Raji (cell line): ENCODE measurements around the gene PFKP.

ENCODE experiments used
- POLR2A ChIP-seq: IDR thresholded peaks from 2 replicates; pipeline ENCODE4 v1.6.1; 2011; ENCODE audit warnings: low read depth, low read length, control low read depth; ENCODE audit not compliant: insufficient read depth

PFKP gene

DNA sequence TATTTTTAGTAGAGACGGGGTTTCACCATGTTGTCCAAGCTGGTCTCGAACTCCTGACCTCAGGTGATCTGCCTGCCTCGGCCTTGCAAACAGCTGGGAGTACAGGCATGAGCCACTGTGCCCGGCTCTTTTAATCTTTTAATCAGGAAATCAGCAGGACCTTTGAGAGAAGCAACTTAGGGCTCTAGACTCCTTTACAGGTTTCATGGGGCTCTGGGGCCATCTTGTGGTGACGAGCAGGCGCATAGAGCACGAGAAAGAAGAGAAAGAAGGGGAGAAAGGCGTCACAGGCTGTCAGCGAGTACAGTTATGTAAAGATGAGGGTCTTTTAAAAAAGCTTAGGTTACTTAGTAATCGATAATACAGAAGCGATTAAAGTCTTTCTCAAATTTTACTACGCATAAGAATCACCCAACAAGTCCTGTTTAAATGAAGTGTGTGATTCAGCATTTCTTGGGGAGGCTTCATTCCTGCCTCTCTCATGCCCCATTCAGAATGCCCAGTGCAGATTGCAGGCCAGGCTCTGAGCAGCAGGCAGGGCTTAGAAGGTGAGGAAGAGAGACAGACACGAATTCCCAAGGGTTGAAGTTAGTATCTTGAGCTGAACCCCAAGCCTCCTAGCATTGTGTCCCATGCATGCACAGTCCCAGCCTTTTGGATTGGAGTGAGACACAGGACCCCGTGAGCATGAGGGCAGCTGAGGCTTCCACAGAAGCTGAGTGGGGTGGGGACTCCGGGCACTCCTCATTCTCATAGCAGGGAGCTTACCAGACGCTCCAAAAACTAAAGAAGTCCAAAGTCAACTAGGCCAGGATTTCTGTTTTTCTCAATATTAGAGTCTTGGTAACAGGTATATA lies 23.6 kb upstream of the PFKP start:
- no peak for TF ChIP-seq POLR2A

DNA sequence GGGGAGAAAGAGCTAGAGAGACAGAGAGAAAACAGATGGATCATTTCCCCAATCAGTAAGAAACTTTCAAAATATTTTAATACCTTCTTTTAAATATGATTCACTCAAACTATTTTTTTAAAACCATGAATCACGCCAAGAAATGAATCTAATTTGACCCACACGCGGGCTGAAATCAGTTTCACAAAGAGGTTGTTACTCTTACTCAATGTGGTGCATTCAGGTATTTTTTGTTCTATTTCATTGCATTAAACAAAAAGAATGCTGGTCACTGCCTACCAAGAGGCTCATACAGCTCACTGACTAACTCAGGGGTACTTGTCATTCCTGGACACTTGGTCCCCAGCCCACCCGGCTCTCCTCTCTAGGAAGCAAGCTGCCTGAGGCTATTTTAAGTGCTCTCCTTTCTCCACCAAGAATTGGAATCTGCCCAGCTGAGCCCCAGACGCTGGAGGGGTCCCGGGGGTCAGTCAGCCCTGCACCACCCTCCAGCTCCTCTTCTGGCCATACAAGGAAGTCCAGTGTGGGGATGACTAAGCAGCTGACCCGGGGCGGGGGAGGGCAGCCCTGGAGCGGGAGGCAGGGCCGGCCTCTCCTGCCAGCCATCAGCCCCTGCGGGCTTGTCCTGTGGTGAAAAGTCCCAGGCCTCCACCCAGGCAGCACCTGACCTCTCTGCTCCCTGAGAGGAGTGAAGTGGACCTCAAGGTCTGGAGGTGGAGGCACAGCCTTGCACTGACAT lies 21.7 kb upstream of the PFKP start:
- TF ChIP-seq POLR2A: no peak

DNA sequence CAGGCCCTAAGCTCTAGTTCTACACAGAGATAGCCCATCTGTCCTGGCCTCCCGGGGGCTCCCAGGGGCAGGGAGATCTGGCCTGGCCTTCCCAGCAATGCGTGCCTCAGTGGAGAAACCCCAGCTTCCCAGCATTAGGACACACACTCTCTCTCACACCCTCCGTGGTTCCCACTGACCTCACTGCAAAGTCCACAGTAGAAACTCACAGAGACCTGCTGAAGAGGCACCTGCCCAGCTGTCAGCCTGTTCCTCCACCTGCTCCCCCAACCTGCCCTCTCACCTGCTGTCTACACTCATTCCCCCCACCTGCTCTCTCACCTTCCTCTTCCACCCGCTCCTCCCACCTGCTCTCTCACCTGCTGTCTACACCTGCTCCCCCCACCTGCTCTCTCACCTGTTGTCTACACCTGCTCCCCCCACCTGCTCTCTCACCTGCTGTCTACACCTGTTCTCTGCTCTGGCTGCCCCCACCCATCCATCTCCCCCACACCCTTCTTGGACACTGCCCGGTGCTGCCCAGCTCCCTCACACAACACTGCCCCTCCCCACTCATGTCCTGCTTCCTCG lies 21.1 kb upstream of the PFKP start:
- TF ChIP-seq POLR2A: no peak

DNA sequence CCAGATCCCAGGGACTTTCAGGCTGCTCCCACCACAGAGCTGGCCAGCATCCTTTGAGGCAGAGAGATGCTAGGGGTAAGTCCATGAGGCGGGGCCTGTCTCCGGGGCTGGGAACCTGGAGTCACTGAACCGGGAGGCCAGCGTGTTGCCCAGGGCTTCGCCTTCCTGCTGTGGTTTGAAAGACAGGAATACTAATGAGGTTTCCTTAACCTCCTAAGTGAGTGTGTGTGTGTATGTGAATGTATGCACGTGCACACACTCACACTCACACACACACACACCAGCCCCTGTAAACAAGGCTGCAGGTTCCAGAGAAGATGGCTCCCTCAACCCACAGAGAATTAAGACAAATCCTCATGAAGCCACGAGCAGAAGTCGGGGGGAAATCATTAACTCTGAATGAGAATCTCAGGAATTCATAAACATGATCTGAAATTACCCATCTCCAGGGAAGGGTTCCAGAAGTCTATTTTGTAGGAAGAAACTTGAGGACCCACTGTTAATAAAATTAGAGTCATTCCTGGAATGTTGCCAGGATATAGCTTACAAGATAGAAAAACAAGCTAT lies 20.3 kb upstream of the PFKP start:
- TF ChIP-seq POLR2A: no peak

DNA sequence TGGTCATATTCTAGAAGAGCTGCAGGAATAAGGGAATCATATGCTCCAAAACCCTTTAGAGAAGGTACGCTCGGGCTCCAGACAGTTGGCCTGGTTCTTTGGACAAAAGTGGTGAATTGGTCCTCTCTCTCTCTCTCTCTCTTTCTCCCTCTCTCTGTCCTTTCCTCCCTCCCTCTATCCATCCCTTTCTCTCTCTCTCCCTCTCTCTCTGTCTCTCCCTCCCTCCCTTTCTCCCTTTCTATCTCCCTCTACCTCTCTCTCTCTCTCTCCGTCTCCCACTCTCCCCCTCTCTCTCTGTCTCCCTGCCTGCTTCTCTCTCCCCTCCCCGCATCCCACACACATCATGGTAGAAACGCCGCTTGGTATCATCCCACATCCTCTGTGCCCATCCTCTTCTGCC lies 19.8 kb upstream of the PFKP start:
- TF ChIP-seq POLR2A: no peak

DNA sequence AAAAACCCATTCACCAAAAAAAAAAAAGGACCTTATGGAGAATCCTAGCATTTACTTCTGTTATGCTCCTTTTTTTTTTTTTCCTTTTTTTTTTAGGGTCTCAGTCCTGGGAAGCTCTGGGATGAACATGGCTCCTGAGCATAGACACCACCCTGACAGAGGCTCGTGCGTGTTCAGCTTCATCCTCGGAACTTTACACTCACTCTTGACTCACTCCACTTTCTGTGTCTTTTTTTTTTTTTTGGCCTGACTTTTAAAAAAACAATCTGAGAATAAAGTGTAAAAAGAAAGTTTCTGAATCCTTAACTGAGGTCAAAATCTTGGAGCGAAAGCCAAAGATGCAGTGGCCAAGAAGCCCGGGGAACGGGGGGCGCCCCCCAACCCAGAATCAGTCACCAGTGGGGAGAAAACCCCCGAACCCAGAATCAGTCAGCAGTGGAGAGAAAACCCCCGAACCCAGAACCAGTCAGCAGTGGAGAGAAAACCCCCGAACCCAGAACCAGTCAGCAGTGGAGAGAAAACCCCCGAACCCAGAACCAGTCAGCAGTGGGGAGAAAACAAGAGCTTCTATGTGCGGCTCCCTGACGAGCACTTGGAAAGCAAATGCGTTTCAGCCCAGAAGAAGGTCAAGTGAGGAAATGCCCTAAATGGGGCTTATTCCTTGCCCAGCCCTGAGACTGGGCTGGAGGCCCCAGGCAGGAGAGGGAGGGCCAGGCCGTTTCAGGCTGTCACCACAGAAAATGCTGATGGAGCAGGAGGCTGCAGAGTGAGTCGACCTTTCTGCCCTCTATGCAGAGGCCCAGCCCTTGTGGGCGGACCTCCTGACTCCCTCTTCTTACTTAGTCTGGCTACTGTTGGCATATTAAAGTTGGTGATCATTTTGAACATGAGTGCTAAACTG lies 19.0 kb upstream of the PFKP start:
- no peak for TF ChIP-seq POLR2A

DNA sequence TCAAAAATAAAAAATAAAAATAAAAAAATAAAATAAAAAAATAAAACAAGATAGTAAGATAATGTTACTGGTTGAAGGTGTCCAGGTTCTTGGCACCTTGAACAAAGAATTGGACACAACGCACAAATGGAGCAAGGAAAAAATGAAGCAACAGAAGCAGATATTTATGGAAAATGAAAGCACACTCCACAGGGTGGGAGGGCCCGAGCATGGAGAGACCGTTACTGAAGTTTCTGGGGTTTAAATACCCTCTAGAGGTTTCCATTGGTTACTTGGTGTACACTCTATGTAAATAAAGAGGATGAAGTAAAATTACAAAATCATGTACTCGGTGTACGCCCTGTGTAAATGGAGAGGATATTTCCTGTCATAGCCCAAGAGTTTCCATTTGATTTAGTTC lies 15.7 kb upstream of the PFKP start:
- TF ChIP-seq POLR2A: no peak

DNA sequence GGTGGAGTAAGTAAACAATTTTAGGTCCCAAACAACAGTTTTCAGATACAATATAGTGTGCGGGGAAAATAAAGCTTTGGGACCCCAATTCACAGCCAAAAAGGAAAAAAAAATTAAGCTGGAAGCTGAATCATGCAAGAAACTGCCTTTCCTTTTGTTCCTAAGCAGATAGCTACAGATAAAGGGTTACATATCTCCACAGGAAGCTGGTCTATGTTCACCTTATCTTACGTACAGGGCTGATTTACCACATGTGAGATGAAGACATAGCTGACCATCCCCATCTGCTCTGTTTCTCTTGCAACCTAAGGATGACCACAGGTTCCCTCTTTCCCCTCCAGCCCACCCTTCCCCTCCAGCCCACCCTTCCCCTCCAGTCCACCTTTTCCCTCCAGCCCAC lies 14.2 kb upstream of the PFKP start:
- no peak for TF ChIP-seq POLR2A

DNA sequence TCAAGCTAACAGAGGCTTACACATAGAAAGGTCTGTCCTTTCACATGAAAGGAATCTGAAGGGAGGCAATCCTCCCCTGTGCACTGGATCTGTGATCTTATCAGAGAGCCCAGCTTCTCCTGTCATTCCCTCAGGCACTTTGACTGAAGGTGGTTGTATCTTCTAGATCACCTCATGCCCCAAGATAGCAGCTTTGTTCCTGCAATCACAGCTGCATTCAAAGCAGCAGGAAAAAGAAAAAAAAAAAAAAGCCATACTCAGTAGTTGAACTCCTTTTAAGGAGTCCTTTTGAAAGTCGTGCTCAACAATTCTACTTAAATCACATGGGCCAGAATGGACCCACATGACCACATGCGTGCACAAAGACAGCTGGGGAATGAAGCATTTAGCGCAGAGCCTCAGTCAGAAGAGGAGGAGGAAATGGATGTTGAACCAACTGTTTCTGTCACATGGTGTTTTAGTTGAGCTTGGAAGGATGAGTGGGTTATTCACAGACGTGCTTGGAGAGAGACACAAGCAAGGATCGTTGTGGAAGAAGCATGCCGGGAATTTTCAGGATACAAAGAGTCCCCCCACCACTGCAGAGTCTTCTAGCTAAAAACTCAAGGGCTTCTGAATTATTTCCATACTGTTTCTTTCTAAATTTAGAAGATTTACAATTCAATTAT lies 13.0 kb upstream of the PFKP start:
- no peak for TF ChIP-seq POLR2A

DNA sequence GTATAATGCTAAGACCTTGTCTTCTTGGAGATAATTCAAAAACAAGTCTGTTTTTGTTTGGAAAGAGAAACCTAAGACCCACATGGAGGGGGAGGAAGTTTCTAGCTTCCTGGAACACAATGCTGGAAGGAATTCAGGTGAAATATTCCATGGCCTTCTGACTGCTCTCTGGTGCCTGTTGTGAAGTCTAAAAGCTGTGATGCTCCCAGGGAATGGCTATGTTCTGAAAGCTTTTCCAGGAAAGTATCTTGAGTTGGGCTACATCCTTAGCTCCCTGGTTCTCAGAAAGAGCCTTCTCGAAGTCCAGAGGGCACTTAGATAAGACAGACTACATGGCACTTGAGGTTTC lies 12.5 kb upstream of the PFKP start:
- TF ChIP-seq POLR2A: no peak

DNA sequence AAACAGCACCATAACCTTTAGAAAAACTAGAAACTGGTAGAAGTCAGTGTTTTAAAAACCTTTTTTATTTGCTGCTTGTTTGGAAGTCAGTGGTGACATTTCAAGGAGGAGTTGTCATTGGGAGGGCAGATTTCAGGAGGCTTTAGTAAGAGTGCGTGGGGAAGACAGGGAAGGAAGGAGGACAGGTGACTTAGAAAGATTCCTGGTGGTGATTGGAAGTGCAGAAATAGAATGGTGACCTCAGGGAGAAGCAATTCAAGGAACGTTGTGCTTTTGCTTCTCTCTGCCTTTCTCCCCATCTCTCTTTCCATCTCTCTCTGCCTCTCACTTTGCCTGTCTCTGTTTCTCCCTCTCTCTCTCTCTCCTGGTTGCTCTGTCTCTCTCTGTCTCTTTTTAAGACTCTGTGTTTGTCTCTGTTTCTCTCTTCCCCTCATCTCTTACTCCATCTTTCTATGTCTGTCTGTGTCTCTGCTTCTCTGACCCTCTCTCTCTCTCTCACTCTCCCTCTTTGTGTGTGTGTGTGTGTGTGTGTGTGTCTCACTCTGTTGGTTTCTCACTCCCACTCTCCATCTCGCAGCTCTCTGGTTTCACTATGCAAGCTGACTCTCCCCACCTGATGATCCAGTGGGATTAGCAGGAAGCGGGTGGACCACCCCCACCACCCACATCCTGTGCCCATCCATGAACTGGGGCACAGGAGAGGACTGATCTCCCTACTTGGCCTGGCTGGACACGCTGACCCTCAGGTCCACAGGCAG lies 10.9 kb upstream of the PFKP start:
- no peak for TF ChIP-seq POLR2A

DNA sequence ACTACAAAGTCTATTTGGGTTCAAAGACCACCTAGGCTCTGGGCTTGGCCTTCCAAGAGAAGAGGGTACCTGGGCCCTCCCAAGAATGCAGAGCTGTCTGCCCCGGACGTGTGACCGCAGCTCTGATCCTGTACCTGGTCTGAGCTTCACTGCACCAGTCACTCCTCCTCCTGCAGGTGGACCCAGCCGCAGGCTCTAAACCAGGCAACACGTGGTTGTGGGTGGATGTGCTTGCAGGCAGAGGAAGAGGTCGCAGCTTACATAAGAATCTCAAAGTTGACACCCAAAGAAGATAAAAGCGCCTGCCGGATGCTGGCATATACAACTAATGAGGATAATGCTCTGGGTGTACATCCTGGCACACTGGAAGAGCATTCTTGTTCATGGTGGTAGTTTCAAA lies 9.4 kb upstream of the PFKP start:
- TF ChIP-seq POLR2A: no peak

DNA sequence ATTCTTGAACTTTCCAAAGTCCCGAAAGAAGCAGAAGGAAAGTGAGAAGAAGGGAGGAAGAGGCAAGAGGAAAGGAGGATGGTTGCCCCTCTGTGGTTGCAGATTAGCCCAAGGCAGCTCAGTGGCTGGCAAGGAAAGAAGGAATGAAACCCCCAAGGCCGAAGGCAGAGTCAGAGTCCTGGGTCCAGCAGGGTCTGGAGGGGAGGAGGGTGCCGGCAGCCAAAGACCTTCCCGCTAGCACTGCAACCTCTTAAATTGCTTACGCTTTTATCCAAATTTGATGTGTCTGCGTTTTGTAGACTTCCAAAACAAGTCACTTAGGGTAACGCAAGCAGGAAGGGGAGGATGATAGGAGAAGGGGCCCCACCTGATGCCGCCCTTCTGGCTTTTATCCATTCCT lies 7.4 kb upstream of the PFKP start:
- no peak for TF ChIP-seq POLR2A

DNA sequence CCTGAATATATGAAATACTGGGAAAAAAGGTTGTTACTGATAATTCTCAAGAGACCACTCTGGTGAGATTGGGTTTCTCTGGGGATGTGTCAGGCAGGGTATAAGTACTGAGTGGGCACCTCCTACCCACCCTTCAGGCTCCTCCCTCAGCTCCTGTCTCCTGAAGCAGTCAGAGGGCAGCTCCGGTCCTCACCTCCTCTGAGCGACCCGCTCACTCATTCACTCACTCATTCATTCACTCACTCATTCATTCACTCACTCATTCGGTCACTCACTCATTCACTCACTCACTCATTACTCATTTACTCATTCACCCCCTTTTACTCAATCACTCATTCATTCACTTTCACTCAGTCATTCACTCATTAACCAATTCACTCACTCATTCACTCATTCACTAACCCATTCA lies 6.9 kb upstream of the PFKP start:
- TF ChIP-seq POLR2A: no peak

DNA sequence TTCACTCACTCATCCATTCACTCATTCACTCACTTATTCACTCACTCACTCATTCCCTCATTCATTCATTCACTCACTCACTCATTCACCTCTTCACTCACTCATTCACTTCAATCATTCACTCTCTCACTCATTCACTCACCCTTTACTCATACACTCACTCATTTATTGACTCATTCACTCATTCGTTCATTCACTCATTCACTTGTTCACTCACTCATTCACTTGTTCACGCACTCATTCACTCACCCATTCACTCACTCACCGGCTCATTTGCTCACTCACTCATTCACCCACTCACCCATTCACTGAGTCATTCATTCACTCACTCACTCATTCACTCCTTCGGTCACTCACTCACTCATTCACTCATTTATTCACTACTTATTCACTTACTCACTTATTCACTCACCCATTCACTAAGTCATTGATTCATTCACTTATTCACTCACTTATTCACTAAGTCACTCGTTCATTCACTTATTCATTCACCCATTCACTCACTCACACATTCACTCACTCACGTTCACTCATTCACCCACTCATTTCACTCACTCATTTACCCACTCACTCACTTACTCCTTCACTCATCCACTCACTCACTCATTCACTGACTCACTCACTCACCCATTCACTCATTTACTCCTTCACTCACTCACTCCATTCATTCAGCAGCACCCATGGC lies 4.7 kb upstream of the PFKP start:
- no peak for TF ChIP-seq POLR2A
